NCI-H748 treated with DMSO at 0.1 percent for 48 hours (cell line): ENCODE results near the gene ANKRD53.
A peak's percentile ranks its signal among the peaks of the same experiment; 100 is the strongest.

Experiments
- DNase-seq: peaks from one replicate; lab custom pipeline; 2025; lab: John Stamatoyannopoulos, UW

The ANKRD53 gene, protein sequence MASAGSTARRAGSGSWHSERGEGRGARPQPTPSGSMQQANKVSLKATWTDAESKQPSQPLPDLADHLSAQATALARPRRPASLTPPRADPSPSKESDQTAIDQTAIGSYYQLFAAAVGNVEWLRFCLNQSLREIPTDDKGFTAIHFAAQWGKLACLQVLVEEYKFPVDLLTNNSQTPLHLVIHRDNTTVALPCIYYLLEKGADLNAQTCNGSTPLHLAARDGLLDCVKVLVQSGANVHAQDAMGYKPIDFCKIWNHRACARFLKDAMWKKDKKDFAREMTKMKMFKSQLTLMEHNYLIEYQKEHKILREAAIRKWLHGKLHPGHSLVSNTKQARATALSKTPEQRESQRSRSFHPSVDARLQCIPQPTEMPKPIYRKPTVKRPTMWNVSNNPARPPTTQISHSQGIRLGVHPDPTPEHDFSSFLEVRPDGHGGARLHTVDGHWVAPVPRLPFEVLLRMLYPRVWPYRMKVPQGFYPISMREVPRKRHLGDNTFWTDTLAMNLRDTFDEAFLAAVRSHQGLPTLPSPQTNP

DNA sequence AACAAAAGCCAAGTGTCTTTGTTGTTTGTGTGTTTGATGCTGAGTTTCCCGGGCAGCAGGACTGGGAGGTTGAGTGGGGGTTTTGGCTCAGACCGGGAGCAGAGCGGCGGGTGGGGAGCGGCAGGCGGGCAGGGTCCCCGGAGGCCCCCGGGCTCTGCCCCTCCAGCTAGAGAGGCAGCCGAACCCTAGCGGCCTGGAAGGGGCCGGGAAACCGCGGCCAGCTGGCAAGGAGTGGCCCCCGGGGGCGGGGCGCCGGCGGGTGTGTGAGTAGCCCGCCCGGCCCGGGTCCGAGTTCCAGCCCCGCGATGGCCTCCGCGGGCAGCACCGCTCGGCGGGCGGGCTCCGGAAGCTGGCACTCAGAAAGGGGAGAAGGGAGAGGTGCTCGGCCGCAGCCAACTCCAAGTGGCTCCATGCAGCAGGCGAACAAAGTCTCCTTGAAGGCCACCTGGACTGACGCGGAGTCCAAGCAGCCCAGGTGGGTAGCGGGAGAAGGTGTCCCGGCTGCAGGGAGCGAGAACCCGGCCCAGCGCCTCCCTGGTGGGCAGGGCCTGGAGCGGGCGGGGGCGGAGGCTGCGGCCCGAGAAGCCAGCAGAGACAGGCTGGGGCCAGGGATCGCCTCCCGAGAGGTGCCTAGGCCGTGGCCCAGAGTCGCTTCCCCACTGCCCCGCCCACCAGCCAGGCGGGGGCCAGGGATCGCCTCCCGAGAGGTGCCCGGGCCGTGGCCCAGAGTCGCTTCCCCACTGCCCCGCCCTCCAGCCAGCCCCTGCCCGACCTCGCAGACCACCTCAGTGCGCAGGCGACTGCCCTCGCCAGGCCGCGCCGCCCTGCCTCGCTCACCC, at the start of gene ANKRD53:
ANKRD53 (plus strand) TSS at position 290 of the 839 bp plus-strand sequence; CDS start at position 306, 16 bp downstream.
- DNase-seq: peak; percentile 5

GRCh38 chr2:70930371-70931329, 47.8 kb upstream of the ANKRD53 start:
- no peak for DNase-seq

DNA sequence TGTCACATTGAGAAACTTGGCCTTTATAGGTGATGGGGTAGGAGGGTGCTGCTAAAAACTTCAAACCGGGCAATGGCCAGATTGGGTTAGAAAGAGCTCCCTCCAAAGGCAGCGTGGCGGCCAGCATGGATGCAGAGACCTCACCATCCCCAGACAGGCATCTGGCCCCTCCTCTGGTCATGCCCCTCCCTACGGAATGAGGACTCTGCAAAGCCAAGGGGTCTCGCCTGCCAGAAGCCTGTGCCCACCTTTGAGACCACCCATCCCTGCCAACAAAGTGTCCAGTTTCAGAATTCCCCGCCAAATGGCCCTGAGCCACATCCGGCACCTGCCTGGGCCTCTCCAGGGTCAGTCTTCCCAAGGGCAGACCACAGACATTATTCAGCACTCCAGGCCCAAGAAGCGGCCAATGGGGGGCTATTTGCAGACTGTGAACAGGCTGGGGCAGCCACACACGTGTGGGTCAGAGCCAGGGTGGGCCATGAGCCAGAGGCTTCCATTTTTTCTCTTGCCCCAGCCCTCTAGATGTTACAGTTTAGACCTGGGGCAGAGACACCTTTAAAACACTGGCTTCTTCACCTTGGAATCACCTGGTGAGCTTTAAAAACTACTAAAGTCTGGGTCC, 46.9 kb upstream of the ANKRD53 start:
- no peak for DNase-seq

DNA sequence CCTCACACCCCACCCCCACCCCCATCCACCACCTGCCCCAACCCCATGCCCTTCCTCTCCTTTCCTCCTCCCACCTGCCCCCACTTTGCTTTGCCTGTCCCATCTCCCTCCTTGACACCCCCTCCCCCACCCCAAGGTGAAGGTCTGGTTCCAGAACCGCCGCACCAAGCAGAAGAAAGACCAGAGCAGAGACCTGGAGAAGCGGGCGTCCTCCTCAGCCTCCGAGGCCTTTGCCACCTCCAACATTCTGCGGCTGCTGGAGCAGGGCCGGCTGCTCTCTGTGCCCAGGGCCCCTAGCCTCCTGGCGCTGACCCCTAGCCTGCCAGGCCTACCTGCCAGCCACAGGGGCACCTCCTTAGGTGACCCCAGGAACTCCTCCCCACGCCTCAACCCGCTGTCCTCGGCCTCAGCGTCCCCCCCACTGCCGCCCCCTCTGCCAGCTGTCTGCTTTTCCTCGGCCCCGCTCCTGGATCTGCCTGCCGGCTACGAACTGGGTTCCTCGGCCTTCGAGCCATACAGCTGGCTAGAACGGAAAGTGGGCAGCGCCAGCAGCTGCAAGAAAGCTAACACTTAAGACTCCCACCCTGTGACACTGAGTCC, 45.7 kb upstream of the ANKRD53 start:
- no peak for DNase-seq

DNA sequence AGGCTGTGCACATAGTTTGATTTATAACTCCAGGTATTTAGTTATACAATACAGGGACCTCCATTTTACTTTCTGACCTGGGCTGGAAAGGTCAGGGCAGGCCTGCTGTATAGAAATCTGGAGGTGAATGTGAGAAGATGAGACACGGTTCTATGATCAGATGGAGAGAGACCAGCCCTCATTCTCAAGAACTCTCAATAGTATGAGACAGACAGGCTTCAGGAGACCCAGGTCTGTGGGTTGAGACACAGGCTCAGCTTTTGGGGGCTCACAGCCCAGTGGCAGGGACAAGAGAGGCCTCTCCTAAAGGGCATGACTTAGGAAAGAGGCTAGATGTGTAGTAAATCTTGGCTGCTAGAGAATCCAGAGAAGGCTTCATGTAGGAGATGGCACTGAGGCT, 43.4 kb upstream of the ANKRD53 start:
- no peak for DNase-seq

DNA sequence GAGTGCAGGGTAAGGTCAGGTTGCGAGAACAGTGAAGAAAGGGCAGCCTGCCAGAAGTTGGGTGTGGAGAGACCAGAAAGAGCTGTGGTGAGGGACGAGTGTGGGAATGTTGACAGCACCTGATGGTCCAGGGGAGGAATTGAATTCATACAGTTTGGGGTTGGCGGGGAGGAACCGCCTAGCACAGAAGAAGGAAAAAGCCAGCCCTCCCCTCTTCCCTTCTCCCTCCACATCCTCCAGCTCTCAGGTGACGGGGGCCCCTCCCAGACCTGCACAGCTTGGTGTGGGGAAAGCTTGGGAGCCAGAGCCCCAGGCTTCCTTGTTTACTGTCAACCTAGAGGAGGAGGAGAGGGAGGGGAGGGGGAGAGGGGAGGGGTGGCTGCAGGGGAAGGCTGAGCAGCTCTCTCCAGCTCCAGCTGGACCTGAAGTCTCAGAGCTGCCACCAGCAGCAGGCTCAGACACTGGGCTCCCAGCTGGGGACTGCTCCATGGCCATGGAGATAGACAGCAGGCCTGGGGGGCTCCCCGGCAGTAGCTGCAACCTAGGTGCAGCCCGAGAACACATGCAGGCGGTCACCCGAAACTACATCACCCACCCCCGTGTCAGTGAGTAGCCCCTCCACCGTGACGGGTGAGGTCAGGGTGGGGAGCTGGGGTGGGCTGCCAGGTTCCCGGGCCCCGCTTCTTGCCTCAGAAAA, 42.8 kb upstream of the ANKRD53 start, which contains the start of gene ATP6V1B1:
ATP6V1B1 (plus strand) TSS at position 433 of the 697 bp plus-strand sequence; CDS start at position 488, 55 bp downstream.
- DNase-seq: no peak

- no peak for DNase-seq
These were observed 42.1 kb upstream of the ANKRD53 start for GRCh38 chr2:70936165-70936978.

- DNase-seq: no peak
These were observed 41.2 kb upstream of the ANKRD53 start for GRCh38 chr2:70936979-70937811.

DNA sequence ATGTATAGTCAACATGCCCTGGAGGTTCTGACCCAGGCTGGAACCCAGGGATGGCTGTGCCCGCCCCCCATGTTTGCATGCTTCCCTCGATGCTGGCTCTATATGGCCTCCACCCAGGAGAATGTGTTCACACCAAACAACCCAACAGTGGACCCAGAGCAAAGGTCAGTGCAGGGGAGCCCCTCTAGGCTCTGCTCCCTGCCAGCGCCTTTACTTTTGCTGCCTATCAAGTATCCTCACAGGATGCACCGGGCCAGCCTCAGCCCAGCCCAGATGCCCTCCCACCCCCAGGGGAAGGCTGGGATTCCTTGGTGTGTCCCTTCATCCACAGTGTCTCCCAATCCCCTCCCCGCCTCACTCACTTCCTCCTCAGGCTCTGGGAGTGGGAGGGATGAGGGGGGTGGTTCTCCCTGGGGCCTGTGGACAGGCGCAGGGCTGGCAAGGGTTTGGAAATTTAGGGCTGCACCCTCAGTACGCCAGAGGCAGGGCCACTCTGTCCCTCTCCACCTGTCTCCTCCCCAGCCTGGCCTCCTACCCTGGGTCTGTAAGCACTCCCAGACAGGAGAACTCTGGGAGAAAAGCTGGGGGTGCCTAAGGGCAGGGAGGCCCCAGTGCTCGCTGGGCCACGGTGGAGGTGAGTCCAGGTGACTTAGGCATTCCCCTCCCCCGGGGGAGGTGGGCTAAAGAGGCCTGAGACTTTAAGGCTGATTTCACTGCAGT, 40.4 kb upstream of the ANKRD53 start:
- DNase-seq: no peak

DNA sequence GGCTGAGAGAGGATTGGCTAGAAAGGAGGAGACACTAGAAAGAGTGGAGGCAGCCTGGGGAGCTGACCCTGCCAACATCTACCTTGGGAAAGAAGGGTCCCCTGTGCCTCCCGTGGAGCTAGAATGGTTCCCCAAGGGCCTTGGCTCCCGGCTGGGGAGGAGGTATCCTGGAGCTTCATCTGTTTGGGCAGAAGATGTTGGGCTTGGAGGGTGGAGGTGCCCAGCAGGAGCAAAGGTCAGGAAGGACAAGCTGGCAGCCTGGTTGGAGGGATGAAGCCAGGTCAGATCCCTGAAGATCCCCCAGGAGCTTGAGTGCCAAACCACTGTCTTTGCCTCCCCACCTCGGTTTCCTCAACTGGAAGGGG, 39.9 kb upstream of the ANKRD53 start:
- DNase-seq: no peak

GRCh38 chr2:70939001-70939838, 39.2 kb upstream of the ANKRD53 start:
- no peak for DNase-seq

- DNase-seq: no peak
These were observed 38.4 kb upstream of the ANKRD53 start for GRCh38 chr2:70939839-70940580.

- no peak for DNase-seq
These were observed 37.2 kb upstream of the ANKRD53 start for GRCh38 chr2:70941186-70941585.

DNA sequence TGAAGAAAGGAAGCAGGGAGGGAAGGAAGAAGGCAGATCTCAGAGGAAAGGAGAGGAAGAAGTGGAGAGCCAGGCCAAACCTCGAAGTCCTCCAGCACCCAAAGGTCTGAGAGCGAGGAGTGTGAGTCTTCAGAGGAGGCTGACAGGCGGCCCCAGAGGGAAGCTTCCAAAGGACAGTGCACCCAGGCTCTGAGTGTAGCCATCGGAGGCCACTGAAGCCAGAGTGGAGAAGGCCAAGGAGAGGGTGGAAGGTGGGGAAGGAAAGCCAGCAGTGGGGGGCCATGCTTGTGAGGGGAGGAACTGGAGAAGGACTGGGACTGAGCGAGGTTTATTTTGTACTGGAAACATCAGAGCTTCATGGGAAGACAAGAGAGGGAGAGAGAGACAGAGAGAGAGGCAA, 36.7 kb upstream of the ANKRD53 start:
- DNase-seq: no peak

GRCh38 chr2:70942396-70943204, 35.8 kb upstream of the ANKRD53 start:
- DNase-seq: no peak
